ENCODE measurements around the gene PRDM1. TPM values are rescaled to one million over a fixed set of nuclear protein-coding genes. Genes with fewer than 3 reads are reported as not detected.

Gene PRDM1
- total RNA-seq, 1 donor from 2014 or later = 17.5 TPM

DNA sequence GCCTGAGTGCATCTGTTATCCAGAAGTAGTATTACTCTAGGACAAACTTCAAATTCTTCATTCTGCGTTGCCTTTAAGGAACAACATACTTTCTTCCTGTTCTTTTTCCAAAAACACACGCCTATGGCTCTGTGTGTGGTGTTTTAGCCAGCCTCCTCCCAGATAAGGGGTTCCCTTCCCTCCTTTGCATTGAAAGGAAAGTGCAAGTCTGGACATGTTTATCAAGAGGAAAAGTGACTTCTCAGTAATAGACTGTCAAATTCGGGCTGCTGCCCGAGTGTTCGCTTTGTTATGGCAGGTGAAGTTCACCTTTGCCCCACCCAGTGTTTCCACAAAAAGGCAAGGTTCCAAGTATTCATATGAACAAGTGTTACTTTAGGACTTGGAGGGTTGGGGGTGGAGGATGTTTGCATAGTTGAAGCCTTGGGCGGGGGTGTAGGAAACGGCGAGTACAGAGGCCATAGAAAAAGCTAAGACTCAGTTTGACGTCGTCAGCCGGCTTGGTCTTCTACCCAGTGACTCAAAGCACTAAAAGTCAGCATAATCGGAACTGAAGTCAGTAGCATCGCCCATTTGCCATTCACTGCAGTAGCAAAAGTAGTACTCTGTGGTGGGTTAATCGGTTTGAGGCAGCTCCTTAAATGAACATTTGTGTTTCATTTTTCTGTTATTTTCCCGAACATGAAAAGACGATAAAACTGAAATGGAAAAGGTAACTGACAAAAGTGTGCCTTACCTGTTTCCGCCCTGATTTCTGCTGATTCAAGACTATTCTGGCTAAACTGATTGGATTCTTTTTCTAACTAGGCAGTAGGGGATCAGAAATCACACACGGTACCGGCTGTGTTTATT lies 12.5 kb downstream of the PRDM1 start:
- peak overlapping the region; percentile 51 for H3K4me3 ChIP-seq
- TF ChIP-seq, protein P1, sequence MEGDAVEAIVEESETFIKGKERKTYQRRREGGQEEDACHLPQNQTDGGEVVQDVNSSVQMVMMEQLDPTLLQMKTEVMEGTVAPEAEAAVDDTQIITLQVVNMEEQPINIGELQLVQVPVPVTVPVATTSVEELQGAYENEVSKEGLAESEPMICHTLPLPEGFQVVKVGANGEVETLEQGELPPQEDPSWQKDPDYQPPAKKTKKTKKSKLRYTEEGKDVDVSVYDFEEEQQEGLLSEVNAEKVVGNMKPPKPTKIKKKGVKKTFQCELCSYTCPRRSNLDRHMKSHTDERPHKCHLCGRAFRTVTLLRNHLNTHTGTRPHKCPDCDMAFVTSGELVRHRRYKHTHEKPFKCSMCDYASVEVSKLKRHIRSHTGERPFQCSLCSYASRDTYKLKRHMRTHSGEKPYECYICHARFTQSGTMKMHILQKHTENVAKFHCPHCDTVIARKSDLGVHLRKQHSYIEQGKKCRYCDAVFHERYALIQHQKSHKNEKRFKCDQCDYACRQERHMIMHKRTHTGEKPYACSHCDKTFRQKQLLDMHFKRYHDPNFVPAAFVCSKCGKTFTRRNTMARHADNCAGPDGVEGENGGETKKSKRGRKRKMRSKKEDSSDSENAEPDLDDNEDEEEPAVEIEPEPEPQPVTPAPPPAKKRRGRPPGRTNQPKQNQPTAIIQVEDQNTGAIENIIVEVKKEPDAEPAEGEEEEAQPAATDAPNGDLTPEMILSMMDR (IDR thresholded peaks at IDR 0.05) = no peak
- no peak for DNase-seq
- H3K9me3 ChIP-seq = no peaks in the 10 kb centered on the region
- ATAC-seq = peak; percentile 88
- H3K4me1 ChIP-seq = peaks cover 28% of the 10 kb centered on the region
- peak overlapping the region; percentile 83 for H3K27ac ChIP-seq
- H3K27me3 ChIP-seq = peaks cover 27% of the 10 kb centered on the region
- intact Hi-C loops (cut with DNase I) = no loop called here
- peaks cover 6% of the 10 kb centered on the region for H3K36me3 ChIP-seq

DNA sequence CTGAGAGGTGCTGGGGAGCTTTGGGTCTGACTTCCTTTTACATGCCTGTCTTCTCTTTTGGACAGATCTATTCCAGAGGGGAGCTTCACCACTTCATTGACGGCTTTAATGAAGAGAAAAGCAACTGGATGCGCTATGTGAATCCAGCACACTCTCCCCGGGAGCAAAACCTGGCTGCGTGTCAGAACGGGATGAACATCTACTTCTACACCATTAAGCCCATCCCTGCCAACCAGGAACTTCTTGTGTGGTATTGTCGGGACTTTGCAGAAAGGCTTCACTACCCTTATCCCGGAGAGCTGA lies 13.1 kb downstream of the PRDM1 start:
- DNase-seq = no peak
- H3K4me3 ChIP-seq = peak overlapping the region; percentile 51
- H3K27ac ChIP-seq = peak overlapping the region; percentile 83
- peaks cover 32% of the 10 kb centered on the region for H3K4me1 ChIP-seq
- H3K36me3 ChIP-seq = peaks cover 6% of the 10 kb centered on the region
- intact Hi-C loops (cut with DNase I) = no loop called here
- TF ChIP-seq, protein P1 (IDR thresholded peaks at IDR 0.05) = no peak
- no peaks in the 10 kb centered on the region for H3K9me3 ChIP-seq
- peaks cover 27% of the 10 kb centered on the region for H3K27me3 ChIP-seq
- no peak for ATAC-seq

DNA sequence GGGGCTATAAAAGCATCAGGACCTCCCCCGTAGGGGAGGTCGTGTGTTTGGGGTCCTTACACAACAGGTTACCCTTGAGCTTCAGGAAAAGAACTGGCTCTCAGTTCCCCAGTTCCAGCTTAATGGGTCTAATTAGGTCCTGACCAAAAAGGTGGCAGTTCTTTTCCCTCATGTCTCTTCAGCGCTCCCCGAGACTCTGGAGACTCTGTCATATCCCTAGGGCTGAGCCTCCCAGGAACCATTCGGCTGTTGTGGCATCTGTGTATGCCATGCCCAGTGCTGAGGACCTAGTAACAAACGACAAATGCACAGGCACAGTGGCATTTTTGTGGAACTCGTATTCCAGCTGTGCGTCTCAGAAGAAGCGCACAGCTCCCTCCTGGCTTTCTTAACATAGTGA lies 14.6 kb downstream of the PRDM1 start:
- intact Hi-C loops (cut with DNase I) = no loop called here
- no peak for DNase-seq
- Histone ChIP-seq H3K4me3 (peak overlapping the region; percentile 51), H3K27ac (peak overlapping the region; percentile 83), H3K9me3 (no peaks in the 10 kb centered on the region), H3K4me1 (peaks cover 32% of the 10 kb centered on the region), H3K27me3 (peaks cover 27% of the 10 kb centered on the region), H3K36me3 (peaks cover 14% of the 10 kb centered on the region)
- TF ChIP-seq, protein P1 (IDR thresholded peaks at IDR 0.05) = no peak
- no peak for ATAC-seq

DNA sequence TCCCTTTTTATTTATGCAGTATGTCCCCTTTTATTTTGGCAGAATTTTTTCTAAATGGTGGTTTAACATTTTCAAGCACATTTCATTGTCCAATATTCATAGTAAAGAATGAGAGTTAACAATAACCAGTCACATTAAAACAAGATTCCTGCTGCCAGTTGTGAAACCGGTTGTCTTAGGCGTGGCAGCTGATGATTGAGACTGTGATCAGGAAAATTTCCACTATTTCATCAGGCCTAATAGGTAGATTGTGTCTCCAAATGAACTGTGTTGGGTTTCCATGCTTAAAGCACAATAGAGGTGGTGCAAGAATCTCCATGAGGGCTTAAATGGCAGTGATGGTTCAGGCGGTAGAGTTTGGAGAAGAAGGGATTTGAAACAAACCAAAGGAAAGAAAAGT lies 15.3 kb downstream of the PRDM1 start:
- intact Hi-C loops (cut with DNase I) = no loop called here
- TF ChIP-seq, protein P1 (IDR thresholded peaks at IDR 0.05) = no peak
- peaks cover 25% of the 10 kb centered on the region for H3K27me3 ChIP-seq
- peak overlapping the region; percentile 51 for H3K4me3 ChIP-seq
- no peak for DNase-seq
- no peaks in the 10 kb centered on the region for H3K9me3 ChIP-seq
- H3K27ac ChIP-seq = peak overlapping the region; percentile 83
- peaks cover 29% of the 10 kb centered on the region for H3K4me1 ChIP-seq
- ATAC-seq = no peak
- peaks cover 21% of the 10 kb centered on the region for H3K36me3 ChIP-seq

DNA sequence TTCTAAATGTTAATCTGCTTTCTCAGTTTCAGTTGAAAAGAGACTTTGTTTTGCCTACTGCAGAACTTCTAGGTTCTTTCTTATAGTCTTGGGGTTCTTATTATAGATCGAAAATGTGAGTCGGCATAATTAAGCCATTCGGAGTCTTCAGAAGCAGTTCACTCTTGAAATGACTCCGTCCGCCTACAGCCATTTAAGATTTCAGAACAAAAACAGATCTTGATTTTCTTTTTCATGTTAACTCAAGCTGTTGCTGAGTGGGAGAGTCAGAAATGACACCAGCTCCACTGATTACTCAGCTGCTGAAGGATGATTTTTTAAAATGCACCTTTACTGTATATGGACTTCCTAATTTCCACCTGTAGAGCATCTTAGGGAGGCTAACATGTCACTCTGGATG lies 15.9 kb downstream of the PRDM1 start:
- intact Hi-C loops (cut with DNase I) = no loop called here
- Histone ChIP-seq H3K27ac (no peak overlapping the region), H3K36me3 (peaks cover 26% of the 10 kb centered on the region), H3K4me1 (peaks cover 24% of the 10 kb centered on the region), H3K27me3 (peaks cover 23% of the 10 kb centered on the region), H3K9me3 (no peaks in the 10 kb centered on the region), H3K4me3 (peak overlapping the region; percentile 51)
- no peak for DNase-seq
- TF ChIP-seq, protein P1 (IDR thresholded peaks at IDR 0.05) = no peak
- no peak for ATAC-seq

Measured in upper lobe of right lung (tissue), 1 donor.